OCI-LY1 (cell line): ENCODE data around the gene ADRA1B.

Experiments used
- H2AFZ ChIP-seq: fragments of 200-600 bp; sonication (generic), shearing (Covaris generic); 2 replicates; pipeline ENCODE4 v1.6.0; 2014; ENCODE audit warnings: antibody characterized with exemption, mild to moderate bottlenecking, low read length
- H3F3A ChIP-seq: fragments of 200-600 bp; sonication (generic), shearing (Covaris generic); 2 replicates; pipeline ENCODE4 v1.6.0; 2014; ENCODE audit warnings: mild to moderate bottlenecking, antibody characterized with exemption, low read length, moderate library complexity; ENCODE audit not compliant: insufficient read depth
- H3K27ac ChIP-seq: fragments of 200-600 bp; sonication (generic); 2 replicates; pipeline ENCODE4 v1.5.1; 2014; ENCODE audit warnings: low read length, mixed run types, mild to moderate bottlenecking, low read depth; ENCODE audit not compliant: poor library complexity, severe bottlenecking
- H3K27me3 ChIP-seq: fragments of 200-600 bp; sonication (generic); 2 replicates; pipeline ENCODE4 v1.6.0; 2014; ENCODE audit warnings: antibody characterized with exemption, mild to moderate bottlenecking, low read length, moderate library complexity; ENCODE audit not compliant: insufficient read depth
- H3K36me3 ChIP-seq: fragments of 200-600 bp; sonication (generic); 2 replicates; pipeline ENCODE4 v1.6.1; 2014; ENCODE audit warnings: mild to moderate bottlenecking, antibody characterized with exemption, low read length, moderate library complexity, mixed read lengths; ENCODE audit not compliant: insufficient read depth
- H3K4me1 ChIP-seq: fragments of 200-600 bp; sonication (generic); 2 replicates; pipeline ENCODE4 v1.5.1; 2014; ENCODE audit warnings: mild to moderate bottlenecking, low read length, moderate library complexity; ENCODE audit not compliant: insufficient read depth, severe bottlenecking
- H3K4me2 ChIP-seq: fragments of 200-600 bp; sonication (generic), shearing (Covaris generic); 2 replicates; pipeline ENCODE4 v1.6.1; 2014; ENCODE audit warnings: low read length
- H3K4me3 ChIP-seq: fragments of 200-600 bp; sonication (generic); 2 replicates; pipeline ENCODE4 v1.5.1; 2014; ENCODE audit warnings: low read length, low read depth, mild to moderate bottlenecking, mixed read lengths; ENCODE audit not compliant: poor library complexity, severe bottlenecking
- H3K79me2 ChIP-seq: fragments of 200-600 bp; shearing (Covaris generic); 2 replicates; pipeline ENCODE4 v1.6.1; 2016; ENCODE audit warnings: mixed run types, low read length, mixed read lengths; ENCODE audit not compliant: insufficient read depth
- H3K9ac ChIP-seq: fragments of 200-600 bp; sonication (generic), shearing (Covaris generic); 2 replicates; pipeline ENCODE4 v1.6.1; 2014; ENCODE audit warnings: mild to moderate bottlenecking, low read length, mixed read lengths
- H3K9me2 ChIP-seq: fragments of 200-600 bp; sonication (generic), shearing (Covaris generic); 2 replicates; pipeline ENCODE4 v1.6.1; 2014; ENCODE audit warnings: low read depth, mild to moderate bottlenecking, low read length, mixed read lengths
- H3K9me3 ChIP-seq: fragments of 200-600 bp; shearing (Covaris generic); 2 replicates; pipeline ENCODE4 v1.6.1; 2014; ENCODE audit warnings: low read length, mixed read lengths
- H4K20me1 ChIP-seq: fragments of 200-600 bp; sonication (generic), shearing (Covaris generic); 2 replicates; pipeline ENCODE4 v1.6.0; 2016; ENCODE audit warnings: mild to moderate bottlenecking, low read length; ENCODE audit not compliant: insufficient read depth
- EZH2 ChIP-seq: fragments of 200-600 bp; sonication (generic), shearing (Covaris generic); IDR thresholded peaks from 2 replicates; pipeline ENCODE4 v1.8.0; 2017; ENCODE audit warnings: borderline replicate concordance, mixed run types, mild to moderate bottlenecking, antibody characterized with exemption, low read length, moderate library complexity, mixed read lengths
- TF ChIP-seq, protein P1 (sequence below): fragments of 200-600 bp; sonication (generic), shearing (Covaris generic); IDR thresholded peaks from 2 replicates; pipeline ENCODE4 v1.5.1; 2017; ENCODE audit warnings: mild to moderate bottlenecking, antibody characterized with exemption, low read length, moderate library complexity, mixed read lengths

ADRA1B gene

GRCh38 chr5:159945359-159945758, 29.1 kb downstream of the ADRA1B start:
- no peaks in the 10 kb centered on the region for H3K4me1 ChIP-seq
- H2AFZ ChIP-seq: no peak overlapping the region
- H3K79me2 ChIP-seq: no peaks in the 10 kb centered on the region
- no peaks in the 10 kb centered on the region for H3K36me3 ChIP-seq
- no peaks in the 10 kb centered on the region for H3K9me2 ChIP-seq
- H3K9ac ChIP-seq: no peak overlapping the region
- H3K27ac ChIP-seq: no peak overlapping the region
- H3K9me3 ChIP-seq: no peaks in the 10 kb centered on the region
- no peak for TF ChIP-seq EZH2
- TF ChIP-seq, protein P1, sequence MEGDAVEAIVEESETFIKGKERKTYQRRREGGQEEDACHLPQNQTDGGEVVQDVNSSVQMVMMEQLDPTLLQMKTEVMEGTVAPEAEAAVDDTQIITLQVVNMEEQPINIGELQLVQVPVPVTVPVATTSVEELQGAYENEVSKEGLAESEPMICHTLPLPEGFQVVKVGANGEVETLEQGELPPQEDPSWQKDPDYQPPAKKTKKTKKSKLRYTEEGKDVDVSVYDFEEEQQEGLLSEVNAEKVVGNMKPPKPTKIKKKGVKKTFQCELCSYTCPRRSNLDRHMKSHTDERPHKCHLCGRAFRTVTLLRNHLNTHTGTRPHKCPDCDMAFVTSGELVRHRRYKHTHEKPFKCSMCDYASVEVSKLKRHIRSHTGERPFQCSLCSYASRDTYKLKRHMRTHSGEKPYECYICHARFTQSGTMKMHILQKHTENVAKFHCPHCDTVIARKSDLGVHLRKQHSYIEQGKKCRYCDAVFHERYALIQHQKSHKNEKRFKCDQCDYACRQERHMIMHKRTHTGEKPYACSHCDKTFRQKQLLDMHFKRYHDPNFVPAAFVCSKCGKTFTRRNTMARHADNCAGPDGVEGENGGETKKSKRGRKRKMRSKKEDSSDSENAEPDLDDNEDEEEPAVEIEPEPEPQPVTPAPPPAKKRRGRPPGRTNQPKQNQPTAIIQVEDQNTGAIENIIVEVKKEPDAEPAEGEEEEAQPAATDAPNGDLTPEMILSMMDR: no peak
- H3K4me3 ChIP-seq: no peak overlapping the region
- no peaks in the 10 kb centered on the region for H4K20me1 ChIP-seq
- no peaks in the 10 kb centered on the region for H3F3A ChIP-seq
- no peak overlapping the region for H3K4me2 ChIP-seq
- no peaks in the 10 kb centered on the region for H3K27me3 ChIP-seq

- H2AFZ ChIP-seq: no peak overlapping the region
- H3F3A ChIP-seq: no peaks in the 10 kb centered on the region
- H3K27ac ChIP-seq: no peak overlapping the region
- no peak overlapping the region for H3K4me3 ChIP-seq
- H3K79me2 ChIP-seq: no peaks in the 10 kb centered on the region
- H3K27me3 ChIP-seq: no peaks in the 10 kb centered on the region
- H3K9me3 ChIP-seq: no peaks in the 10 kb centered on the region
- H3K9ac ChIP-seq: no peak overlapping the region
- TF ChIP-seq, protein P1: no peak
- TF ChIP-seq EZH2: no peak
- H3K4me2 ChIP-seq: no peak overlapping the region
- H3K36me3 ChIP-seq: no peaks in the 10 kb centered on the region
- H3K4me1 ChIP-seq: no peaks in the 10 kb centered on the region
- no peaks in the 10 kb centered on the region for H4K20me1 ChIP-seq
- H3K9me2 ChIP-seq: no peaks in the 10 kb centered on the region
Measured at GRCh38 chr5:159947708-159948358, 31.6 kb downstream of the ADRA1B start.

- Histone ChIP-seq H2AFZ (no peak overlapping the region), H3K9ac (no peak overlapping the region), H3K4me2 (no peak overlapping the region), H3K27ac (no peak overlapping the region), H3K79me2 (no peaks in the 10 kb centered on the region), H3K9me2 (no peaks in the 10 kb centered on the region), H3K27me3 (no peaks in the 10 kb centered on the region), H3F3A (no peaks in the 10 kb centered on the region), H4K20me1 (no peaks in the 10 kb centered on the region), H3K4me1 (no peaks in the 10 kb centered on the region), H3K36me3 (no peaks in the 10 kb centered on the region), H3K4me3 (no peak overlapping the region), H3K9me3 (no peaks in the 10 kb centered on the region)
- TF ChIP-seq, protein P1: peak; percentile 50
- TF ChIP-seq EZH2: no peak
Measured at GRCh38 chr5:159951387-159951786, 35.1 kb downstream of the ADRA1B start.
